NOMO-1 treated with dmso at 0.1 percent for 144 hours (cell line): ENCODE data around the gene CERS3.

Experiments
- DNase-seq: peaks from one replicate; lab custom pipeline; 2025; ENCODE audit not compliant: unreplicated experiment; lab: John Stamatoyannopoulos, UW

CERS3 gene

GRCh38 chr15:100531204-100531603 is 2.5 kb upstream of the CERS3 start:
- DNase-seq = no peak

- no peak for DNase-seq
Observed at GRCh38 chr15:100529556-100529955, 806 bp upstream of the CERS3 start.

- no peak for DNase-seq
Observed at GRCh38 chr15:100526027-100526481, 2.7 kb downstream of the CERS3 start.

- DNase-seq = no peak
Observed at GRCh38 chr15:100525436-100525835, 3.3 kb downstream of the CERS3 start.

- no peak for DNase-seq
Observed at GRCh38 chr15:100524326-100524725, 4.4 kb downstream of the CERS3 start.

- DNase-seq = no peak
Observed at GRCh38 chr15:100521907-100522306, 6.8 kb downstream of the CERS3 start.

GRCh38 chr15:100520132-100520921 is 8.4 kb downstream of the CERS3 start:
- peak; percentile 59 for DNase-seq

- DNase-seq = no peak
Observed at GRCh38 chr15:100517846-100518245, 10.9 kb downstream of the CERS3 start.

GRCh38 chr15:100516643-100517512 is 11.9 kb downstream of the CERS3 start:
- DNase-seq = no peak

- no peak for DNase-seq
Observed at GRCh38 chr15:100515758-100516157, 13.0 kb downstream of the CERS3 start.

GRCh38 chr15:100508641-100509300 is 20.0 kb downstream of the CERS3 start:
- DNase-seq = no peak

- DNase-seq = no peak
Observed at GRCh38 chr15:100502651-100503050, 26.1 kb downstream of the CERS3 start.

GRCh38 chr15:100501117-100501516 is 27.6 kb downstream of the CERS3 start:
- no peak for DNase-seq

GRCh38 chr15:100500226-100500990 is 28.3 kb downstream of the CERS3 start:
- no peak for DNase-seq

- no peak for DNase-seq
Observed at GRCh38 chr15:100495861-100496260, 32.9 kb downstream of the CERS3 start.

- DNase-seq = no peak
Observed at GRCh38 chr15:100493213-100493612, 35.5 kb downstream of the CERS3 start.

GRCh38 chr15:100484443-100484842 is 44.3 kb downstream of the CERS3 start:
- DNase-seq = no peak

GRCh38 chr15:100483370-100483769 is 45.4 kb downstream of the CERS3 start:
- DNase-seq = no peak

GRCh38 chr15:100476805-100477204 is 51.9 kb downstream of the CERS3 start:
- DNase-seq = no peak

GRCh38 chr15:100472736-100473135 is 56.0 kb downstream of the CERS3 start:
- no peak for DNase-seq

GRCh38 chr15:100471933-100472332 is 56.8 kb downstream of the CERS3 start:
- no peak for DNase-seq
